Fibroblast of lung (primary cell): Measurements from ENCODE around the gene ISL1.

Experiments
- EZH2 ChIP-seq: IDR thresholded peaks from 2 replicates; pipeline ENCODE4 v1.5.1; 2012; ENCODE audit warnings: low read length, control low read depth, mild to moderate bottlenecking; ENCODE audit errors: missing control alignments
- TF ChIP-seq, protein P1 (sequence below), 2 donors: IDR thresholded peaks in 1 of 2; conservative IDR thresholded peaks in 1 of 2; 1 replicate in 1 of 2; 2 replicates in 1 of 2; pipeline ENCODE4 v1.5.1; 2011 to 2012; ENCODE audit warnings: low read length in 2 of 2, control low read depth in 1 of 2, inconsistent platforms in 1 of 2, low read depth in 1 of 2, mild to moderate bottlenecking in 1 of 2

DNA sequence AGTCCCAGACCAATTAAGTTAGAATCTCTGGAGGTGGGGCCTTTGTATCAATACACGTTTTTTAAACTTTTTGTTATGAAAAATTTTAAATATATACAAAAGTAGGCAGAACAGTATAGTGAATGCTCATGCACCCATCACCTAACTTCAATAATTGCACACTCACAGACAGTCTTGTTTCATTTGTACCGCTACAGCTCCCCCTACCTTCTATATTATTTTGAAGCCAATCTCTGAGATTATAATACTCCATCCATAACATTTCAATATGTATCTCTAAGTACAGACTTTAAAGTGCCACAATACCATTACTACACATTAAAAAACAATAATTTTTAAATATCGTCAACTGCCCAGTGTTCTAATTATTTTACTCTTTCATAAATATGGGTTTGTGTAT, 32.9 kb downstream of the ISL1 start:
- TF ChIP-seq, protein P1, sequence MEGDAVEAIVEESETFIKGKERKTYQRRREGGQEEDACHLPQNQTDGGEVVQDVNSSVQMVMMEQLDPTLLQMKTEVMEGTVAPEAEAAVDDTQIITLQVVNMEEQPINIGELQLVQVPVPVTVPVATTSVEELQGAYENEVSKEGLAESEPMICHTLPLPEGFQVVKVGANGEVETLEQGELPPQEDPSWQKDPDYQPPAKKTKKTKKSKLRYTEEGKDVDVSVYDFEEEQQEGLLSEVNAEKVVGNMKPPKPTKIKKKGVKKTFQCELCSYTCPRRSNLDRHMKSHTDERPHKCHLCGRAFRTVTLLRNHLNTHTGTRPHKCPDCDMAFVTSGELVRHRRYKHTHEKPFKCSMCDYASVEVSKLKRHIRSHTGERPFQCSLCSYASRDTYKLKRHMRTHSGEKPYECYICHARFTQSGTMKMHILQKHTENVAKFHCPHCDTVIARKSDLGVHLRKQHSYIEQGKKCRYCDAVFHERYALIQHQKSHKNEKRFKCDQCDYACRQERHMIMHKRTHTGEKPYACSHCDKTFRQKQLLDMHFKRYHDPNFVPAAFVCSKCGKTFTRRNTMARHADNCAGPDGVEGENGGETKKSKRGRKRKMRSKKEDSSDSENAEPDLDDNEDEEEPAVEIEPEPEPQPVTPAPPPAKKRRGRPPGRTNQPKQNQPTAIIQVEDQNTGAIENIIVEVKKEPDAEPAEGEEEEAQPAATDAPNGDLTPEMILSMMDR (conservative IDR thresholded peaks at IDR 0.05 in 1 of 2, IDR thresholded peaks at IDR 0.05 in 1 of 2; ENCODE audit: low read depth in 1 of 2, low read length in 2 of 2), result no peak
- no peak for TF ChIP-seq EZH2
